HG02763 (cell line): Measurements from ENCODE around the gene ADAMTS18.

Source experiments
- ATAC-seq: cut with Tn5 transposase; IDR thresholded peaks from one replicate; pipeline ENCODE4 v1.9.1; 2021; ENCODE audit warnings: mild to moderate bottlenecking, moderate library complexity; ENCODE audit not compliant: unreplicated experiment

ADAMTS18 gene

DNA sequence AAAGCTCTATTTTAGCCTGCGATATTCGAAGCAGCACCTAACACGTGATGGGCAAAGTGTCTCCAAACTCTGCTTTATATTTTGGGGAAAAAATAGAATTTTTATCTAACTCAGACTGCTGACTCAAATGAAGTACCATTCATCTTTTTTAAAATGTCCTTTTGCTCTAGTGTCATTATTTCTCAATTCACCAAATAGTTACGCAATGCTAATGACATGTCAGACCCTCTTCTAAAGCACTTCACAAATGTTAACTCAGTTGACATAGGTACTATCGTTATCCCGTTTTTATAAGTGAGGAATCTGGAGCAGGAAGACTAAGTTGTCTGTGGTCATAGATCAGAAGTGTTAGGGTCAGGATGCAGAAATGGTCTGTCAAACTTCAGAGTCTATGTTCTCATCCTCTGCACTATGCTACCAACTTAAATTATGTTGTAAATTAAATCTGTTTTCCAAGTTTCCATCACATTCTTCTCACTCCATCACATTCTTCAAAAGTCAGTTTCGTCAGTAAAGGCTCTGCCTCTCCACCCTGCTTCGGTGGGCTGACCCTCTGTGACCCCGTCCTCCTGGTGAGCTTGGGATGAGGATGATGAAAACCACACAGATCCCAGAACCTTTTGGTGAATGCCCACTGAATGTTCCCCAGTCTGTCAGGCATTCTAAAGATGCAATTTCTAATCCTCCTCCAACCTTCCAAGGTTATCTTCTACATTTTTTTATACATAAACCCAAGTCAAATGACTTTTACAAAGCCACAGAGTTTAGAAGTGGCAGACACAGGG is 102.8 kb downstream of the ADAMTS18 start:
- no peak for ATAC-seq

DNA sequence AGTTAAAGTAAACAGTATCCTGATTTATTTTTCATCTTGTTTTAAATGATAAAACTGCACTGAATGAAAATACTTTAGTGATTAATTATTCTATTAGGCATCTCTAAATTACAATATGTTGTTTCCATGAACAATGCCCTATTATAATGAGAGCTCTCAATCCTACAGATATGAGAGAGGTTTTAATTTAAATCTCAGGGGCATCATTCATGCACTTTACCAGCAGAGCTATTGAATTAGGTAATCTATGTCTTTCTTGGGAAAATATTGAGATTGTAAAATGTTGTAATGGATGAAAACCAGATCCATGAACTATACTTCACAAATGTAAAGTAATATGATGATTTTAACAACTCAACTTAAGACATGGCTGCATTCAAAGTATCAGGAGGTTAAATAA is 103.8 kb downstream of the ADAMTS18 start:
- no peak for ATAC-seq

DNA sequence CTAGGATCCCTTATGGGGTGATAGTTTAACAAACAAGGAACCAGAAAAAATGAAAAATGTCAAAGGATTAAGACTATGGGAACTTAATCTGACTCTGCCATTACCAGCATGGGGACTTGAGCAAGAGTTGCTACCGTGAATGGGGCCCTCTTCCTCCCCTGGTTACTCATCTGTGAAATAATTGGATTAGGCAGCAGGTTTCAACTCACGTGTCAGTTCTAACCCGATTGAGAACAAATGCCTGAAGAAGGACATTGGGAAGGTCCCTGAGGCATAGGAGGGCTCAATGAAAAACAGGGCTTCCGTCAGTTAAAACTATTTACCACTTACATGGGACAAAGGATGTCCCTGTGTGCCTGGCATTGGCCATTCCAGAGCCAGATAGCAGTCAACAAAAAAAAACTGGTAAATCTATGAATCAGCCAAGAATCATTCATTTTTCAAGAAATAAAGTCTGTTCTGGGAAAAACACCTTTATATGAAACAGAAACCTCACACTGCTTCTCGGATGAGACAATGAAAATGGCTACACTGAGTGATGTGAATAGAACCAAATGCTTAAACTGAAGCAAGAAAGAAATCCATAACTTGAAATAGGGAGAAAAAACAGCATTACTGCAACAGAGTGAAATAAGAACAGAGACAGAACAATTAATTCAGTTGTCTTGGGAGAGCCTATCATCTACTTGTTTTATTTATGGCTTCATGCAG is 104.3 kb downstream of the ADAMTS18 start:
- ATAC-seq: no peak

DNA sequence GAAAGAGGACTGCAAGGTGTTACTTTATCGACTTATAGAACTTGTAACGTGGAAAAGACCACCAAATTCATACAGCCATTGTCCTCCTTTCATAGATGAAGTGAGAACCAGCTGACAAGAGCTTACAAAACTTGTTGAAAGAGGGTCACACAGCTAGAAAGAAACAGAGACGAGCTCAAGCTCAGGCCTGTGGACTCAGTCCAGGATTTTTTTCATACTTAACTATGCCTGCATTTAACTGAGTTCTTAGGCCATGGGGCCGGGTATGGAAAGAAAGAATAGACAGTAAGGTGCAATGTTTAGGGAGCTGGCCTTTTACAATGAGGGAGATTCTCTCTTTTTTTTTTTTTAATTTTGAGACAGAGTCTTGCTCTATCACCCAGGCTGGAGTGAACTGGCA is 106.1 kb downstream of the ADAMTS18 start:
- no peak for ATAC-seq

DNA sequence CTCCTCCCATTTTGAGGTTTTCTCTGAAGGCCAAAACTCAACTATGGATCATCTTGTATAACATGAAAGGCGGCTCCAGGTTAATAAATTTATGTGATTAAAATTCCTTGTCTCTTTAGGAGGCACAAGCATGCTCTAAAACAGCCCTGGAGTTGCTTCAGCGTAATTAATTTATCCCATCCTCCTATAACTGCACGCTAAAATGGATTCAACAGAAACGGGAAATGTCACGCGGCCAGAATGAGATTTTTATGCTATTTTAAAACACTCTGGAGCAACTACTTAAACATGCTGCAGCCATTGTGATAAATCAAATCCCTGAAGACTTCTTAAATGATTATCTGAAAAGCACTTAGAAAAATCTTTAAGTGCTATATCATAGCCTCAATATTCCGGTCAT is 106.6 kb downstream of the ADAMTS18 start:
- ATAC-seq: no peak

DNA sequence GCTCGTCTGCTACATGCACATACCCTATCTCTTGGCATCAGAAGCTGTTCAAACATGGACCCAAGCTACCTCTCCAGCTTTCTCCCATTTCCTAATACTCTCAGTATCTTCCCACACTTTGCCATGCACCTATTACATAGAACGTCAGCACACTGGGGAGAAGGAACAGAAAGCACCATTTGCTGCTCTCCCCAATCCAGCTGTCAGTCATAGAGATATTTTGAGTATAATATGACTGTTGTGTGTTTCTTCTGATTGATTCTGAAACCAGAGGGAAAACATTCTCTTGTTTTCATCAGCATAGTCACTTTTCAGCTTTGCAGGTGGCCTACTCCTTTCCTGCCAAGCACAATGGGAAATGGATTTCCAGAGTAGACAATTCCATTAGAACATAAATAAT is 107.1 kb downstream of the ADAMTS18 start:
- no peak for ATAC-seq

DNA sequence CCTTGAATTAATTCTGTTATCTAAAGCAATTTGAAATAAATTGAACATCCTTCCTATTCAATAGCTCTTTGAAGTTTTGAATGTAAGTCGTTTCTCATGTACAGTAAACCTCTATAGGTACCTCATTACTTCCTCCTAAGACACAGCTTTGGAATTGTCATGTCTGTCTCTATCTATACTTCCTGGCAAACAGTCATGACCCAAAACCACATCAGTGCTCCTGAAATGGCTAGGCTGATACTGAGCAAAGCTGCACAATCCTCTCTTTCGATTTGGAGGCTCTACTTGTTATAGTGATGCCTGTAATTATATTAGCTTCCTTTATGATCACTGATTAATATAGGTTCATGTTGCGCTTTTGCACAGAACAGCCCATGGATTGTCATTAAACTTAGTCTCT is 110.1 kb downstream of the ADAMTS18 start:
- ATAC-seq: no peak

DNA sequence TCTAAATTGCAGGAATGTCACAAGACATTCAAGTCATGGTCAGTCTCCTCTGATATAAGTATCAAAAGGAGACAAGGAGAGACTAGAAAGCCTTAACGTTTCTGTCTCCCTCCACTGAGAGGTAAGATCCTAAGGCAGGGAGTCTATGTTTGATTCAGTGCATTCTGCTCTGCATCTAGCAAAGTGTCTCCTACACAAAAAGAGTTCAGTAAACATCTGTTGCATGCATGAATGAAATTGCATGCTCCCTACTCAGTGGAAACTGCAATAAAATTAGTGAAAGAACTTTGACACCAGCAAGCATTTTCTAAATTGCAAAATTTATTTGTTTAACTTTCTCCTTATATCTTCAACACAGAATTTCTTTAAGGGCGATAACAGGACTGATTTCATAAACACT is 111.1 kb downstream of the ADAMTS18 start:
- ATAC-seq: no peak

DNA sequence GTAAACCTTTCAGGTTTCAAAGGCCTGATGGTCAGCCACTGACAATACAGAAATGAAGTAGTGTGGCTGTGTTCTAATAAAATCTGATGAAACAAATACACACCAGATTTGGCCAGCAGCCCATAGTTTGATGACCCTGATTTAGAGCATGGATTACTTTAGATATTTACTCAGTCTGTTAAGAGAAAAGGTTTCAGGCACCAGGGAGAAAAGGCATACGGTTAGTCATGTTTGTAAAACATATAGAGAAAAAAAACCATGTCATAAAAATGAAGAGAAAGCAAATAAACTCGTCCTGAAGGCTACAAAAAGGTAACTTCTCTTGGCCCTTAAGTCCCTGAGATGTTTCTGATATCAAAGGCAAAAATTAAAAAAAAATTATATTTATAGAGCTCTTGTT is 112.1 kb downstream of the ADAMTS18 start:
- no peak for ATAC-seq

DNA sequence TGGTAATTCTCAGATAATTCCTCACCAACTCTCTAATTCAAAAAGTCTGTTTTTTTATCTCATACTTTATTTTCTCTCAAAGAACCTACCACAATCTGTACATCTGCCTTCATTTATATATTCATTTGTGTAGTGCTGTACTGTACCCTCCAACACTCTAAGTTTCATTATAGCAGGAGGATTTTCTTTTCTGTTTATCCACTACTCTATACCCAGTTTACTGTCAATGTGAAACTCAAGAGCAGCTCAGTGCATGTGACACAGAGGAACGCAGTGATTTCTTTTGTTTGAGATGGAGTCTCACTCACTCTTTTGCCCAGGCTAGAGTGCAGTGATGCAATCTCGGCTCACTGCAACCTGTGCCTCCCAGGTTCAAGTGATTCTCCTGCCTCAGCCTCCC is 117.8 kb downstream of the ADAMTS18 start:
- no peak for ATAC-seq

DNA sequence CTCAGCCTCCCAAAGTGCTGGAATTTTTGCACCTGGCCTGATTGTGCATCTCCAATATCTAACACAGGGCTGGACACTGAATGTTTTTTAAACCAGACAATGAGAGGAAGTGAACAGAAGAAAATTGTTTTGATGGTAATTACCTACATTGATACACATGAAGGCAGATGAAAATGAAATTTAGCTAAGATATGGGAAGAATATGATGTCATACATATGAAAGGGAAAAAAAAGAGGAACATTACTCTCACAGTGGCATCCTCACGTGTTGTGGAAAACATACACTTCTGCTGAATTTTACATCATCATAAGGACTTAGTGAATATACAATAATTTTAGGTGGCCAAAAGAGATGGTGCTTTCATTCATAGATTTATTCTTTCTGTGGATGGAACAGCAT is 124.0 kb downstream of the ADAMTS18 start:
- ATAC-seq: no peak

DNA sequence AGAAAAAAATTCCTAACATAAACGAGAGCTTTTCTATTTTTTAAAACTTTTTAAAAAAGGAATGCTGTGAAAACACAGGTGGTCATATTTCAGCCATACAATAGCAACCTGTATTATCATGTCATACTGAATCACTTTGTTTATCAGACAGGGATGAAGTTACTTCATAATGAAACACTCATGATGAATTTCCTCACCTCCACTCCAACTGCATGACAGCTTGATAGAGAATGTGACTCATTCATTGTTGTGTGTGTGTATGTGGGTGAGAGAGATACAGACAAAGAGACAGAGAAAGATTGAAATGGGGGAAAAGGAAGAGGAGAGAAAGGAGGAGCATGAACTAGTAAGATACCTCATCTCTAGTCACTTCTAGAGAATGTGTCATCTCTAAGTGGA is 126.7 kb downstream of the ADAMTS18 start:
- no peak for ATAC-seq

DNA sequence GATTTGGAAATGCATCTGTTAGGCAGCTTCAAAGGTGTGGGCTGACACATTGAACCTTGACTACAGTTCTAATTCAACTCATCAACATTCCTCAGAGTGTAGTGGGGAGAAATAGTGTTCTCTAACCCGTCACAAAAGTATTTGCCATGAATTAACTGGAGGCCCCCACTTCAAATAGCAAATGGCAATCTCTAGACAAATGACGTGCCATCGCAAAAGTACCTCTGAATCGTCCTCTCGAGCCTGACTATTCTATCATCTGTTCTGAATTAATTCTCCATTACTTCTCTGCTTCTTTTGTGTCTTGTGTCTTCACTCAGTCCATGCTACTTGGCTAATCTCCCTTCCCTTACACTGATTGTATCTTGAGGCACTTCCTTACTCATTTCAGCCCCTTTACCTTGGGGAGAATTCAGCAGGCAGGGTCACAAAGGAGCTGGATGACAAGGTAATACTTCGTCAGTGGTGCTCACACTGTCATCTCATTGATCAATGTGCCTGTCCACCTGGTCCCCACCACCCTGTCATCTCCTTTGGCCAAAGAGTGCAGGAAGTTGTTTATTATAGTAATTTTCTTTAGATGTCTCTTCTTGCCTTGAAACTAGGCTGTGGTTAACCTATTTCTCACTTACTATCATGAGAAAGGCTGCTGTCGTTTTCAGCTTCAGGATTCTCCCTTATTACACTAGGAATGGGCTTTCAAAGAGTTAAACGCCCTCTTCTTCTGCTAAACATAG is 127.2 kb downstream of the ADAMTS18 start:
- no peak for ATAC-seq

DNA sequence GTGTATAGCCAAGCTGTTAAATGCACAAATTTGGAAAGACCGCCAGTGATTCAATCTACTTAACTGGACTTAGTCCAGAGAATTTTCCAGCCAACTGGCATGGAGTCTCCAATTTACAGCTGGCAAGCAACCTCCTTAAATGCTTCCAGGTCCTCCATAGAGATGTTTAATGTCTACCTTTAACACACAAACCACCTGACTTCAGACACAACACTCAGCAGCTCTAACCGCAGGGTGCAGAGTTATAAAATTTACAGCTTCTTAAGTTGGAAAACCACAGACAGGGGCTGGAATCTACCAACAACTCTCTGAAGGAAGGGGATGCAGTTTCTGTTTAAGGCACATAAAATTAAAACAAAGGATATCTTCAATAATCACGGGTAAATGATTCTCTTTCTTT is 128.8 kb downstream of the ADAMTS18 start:
- ATAC-seq: no peak

DNA sequence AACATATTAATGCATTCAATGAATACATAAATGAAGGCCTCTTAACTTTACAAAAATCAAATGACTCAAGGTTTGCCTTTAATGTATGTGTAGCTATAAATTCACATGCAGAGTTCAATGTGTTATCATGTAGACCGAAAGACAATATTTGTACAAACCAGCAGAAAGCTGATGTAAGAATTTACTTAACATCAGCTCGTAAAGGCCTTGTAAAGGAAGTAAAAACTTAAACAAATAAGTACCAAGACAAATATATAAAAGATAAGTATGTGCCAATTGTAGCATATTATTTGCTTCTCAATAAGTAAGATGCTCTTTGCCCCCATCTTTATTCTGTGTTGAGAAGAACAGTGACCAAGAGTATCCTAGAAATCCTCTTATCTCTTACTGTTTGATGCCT is 130.0 kb downstream of the ADAMTS18 start:
- no peak for ATAC-seq

DNA sequence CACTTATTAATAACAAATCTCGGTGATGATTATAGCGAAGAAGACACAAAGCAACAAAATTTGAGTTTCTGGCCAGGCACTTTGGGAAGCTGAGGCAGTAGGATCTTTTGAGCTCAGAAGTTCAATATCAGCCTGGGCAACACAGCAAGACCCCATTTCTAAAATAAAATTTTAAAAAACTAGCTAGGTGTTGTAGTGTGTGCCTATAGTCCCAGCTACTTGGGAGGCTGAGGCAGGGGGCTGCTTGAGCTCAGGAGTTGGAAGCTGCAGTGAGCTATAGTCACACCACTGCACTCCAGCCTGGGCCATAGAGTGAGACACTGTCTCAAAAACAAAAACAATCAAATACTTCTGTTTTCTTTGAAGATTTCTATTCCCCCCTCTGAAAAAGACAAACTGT is 130.7 kb downstream of the ADAMTS18 start:
- no peak for ATAC-seq

DNA sequence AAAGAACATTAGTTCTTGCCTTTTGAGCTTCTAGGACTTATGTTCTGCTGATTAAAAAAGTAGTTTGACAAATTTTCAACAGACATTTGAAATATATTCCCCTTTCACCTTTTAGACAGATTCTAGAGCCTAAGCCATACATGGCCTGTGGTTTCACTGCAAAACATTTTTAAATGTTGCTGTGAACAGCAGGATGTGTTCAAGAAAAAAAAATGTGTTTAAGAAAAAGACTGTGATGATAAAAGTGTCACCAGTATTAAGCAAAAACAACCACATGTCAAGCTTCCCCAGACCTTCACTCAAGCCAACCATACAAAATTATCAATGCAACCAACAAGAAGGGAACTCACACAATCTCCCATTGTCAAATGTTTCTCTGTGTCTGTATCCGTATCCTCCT is 132.2 kb downstream of the ADAMTS18 start:
- ATAC-seq: no peak

DNA sequence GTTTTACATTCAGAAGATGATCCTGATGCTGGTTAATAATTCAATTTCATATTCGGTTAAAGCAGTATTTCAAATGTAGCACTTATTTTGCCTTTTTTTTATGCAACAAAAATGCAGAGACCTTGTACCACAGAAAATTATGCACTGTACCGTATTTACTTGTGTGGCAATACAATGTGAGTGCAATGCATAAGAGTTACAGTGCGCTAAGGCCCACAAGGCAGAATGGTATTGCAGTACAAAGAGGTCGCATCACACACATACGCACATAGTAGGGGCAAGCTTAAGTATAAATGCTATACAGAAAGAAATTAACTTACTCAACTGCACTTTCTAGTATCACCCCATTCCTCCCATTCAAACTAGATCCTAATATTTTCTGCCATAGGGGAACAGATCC is 132.6 kb downstream of the ADAMTS18 start:
- ATAC-seq: no peak

DNA sequence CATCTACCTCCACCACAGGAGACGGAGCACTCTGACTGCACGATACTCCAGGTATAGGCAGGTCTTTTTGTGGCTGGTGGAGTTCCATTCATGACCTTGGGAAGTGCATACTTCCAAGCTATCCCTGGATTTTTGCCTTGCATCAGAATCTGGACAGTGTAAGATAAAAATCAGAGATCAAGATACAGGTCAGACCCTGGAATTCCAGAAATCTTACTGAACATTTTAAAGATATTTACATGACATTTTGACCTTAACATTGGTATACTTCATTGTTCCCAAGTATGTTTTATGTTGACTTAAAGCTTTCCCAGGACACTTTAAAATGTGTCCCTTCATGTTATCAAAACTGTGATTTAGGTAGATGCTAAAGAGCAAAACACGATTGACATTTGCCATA is 134.6 kb downstream of the ADAMTS18 start:
- ATAC-seq: no peak

DNA sequence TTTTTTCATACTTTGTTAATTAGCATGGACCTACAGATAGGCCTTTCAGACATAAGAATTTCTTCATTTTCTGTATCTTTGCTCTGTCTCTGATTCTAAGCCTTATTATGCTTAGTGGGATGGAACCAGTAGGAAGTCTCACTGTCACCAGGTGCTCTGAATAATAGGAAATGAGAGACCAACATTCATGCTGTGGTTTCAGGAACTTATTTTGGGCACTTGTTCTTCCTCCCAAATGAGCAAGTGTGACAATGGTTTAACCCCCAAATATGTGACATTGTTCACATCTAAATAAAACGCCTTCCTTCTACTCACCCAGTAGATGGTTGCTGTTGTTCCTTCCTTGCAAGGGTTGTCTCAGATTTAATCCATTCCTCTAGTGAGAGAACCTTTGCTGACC is 135.4 kb downstream of the ADAMTS18 start:
- no peak for ATAC-seq

DNA sequence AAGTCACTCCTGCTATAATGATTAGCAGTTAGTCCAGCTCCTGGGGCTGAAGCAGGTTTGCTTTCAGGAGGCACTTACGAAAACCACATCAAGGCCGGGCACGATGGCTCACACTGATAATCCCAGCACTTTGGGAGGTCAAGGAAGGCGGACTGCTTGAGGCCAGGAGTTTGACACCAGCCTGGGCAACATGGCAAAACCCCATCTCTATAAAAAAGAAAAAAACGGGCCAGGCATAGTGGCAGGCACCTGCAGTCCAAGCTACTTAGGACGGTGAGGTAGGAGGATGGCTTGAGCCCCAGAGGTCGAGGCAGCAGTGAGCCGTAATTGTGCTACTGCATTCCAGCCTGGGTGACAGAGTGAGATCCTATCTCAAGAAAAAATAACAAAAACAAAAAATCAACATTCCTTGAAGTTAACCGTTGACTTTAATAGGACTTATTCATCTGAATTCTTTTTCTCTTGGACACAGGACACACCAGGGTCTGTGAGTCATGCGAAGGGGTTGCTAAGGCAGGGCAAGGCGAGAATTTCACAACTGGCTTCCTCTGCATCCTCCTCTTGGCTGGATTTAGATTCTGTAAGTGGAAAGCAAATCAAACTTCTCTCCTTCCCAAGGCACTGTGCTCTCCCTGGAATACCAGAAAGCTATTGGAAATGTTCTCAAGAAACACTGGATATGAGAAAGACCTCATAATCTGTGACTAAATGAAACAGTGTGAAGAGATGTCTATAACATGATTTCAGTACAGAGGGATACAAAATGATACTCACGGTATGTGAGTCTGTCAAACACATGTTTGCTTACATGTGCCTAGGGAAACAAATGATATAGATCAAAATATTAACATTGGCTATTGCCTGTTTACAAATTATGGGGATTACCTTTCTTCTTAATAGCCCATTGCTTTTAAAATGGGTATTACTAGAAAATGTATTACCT is 136.1 kb downstream of the ADAMTS18 start:
- no peak for ATAC-seq
